AG20443 (cell line): Measurements from ENCODE around the gene BAIAP2.
A peak's percentile ranks its signal among the peaks of the same experiment; 100 is the strongest.
"Not testable (repeated sequence)": the region's sequence is repeated elsewhere in the genome, so short reads cannot be mapped to it uniquely, and the experiment has no call there.

Source experiments
- DNase-seq: peaks from one replicate; pipeline ENCODE4 v3.0.0; 2012; ENCODE audit warnings: low spot score, mixed read lengths

BAIAP2 gene

DNA sequence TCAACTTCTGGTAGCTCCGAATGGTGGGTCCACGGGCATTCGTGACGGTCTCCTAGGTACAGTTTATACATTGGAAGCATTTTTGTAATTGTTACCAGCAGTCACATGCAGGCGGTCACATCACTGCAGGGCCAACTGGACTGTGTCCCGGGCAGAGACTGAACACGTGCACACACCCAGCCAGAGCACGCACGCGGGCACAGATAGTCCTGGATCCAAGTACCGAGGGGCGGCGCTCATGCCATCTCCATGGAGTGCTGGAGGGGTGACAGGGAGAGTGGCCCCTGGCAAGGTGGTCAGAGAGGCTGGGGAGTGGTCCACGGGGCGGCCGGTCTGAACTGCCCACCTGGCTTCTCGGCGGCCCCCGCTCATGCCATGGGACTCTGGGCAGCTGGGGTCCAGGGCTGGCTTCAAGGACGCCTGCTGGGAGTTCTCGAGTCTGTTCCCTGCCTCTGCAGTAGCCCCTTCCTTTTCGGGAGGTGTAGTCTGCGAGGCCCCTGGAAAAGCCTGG, 34.2 kb downstream of the BAIAP2 start:
- DNase-seq = no peak

DNA sequence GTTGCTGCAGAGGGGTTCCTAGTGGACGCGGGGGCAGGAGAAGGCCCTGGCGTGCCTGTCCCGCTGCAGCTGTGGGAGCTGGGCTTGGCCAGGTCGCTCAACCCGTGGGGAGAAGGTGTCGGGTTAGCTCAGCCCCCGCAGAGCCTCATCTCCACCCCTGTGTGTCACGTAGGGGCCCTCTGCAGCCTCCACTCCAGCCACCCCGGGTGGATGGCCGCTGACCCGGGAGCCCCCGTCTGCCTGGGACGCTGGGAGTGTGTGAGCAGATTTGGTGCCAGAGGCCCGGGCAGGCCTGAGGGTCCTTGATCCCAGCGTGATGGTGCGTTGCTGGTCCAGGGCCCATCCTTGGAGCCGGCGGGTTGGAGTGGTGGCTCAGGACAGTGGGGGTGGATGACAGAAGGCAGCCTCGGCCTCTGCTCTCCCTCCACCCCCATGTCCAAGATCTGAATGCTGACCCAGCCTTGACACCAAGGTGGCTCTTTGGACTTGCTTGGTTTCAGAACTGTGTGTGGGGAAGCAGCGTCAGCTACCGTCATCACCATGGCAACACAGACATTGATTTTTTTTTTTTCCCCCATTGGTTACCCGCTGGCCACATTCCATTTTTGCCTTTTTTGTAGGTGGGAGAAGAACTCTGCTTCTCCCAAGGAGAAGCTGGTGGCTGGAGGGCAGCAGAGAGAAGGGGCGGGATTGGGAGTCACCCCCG, 35.7 kb downstream of the BAIAP2 start:
- no peak for DNase-seq

DNA sequence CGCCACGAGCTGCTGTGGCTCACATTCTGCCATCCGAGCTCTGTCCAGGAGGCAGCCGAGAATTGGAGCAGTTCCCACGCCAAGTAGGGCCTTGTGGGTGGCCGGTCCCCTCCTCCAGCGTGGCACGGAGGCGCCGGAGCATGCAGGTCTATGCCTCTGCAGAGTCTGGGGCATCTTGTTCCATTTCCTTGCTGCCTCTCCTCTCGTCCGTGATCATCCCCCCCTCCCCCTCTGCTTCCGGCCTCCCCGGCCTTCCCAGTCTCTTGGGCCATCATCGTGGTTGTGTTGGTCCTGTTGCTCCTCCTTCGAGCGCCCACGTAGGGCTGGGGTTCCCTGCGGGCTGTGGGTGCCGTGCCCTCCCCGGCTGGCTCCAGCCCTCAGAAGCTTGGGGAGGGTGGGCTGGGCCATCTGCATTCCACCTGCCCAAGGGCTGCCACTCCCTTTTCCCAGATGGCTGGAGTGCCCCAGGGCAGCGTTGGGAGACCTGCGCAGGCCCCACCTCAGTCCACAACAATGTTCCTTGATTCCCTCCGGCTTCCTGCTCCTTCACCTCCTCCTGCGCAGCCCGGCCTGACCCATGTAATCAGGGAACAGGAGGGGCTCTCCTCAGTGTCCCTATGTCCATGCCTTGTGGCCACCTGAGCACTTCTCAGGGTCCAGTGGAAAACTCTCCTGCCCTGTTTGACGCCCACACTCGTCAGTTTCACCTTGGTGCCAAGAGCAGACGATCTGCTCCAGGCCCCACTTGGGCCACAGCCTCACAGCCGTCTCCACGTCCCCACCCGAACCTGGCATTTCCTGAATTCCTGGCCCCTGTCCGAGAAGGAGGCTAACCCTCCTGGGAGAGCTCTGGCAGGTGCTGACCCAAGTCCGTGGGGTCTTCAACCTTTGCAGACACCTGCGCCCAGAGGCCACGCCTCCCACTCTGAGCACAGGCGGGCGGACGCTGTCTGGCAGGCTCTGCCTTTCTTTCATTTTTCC, 37.1 kb downstream of the BAIAP2 start:
- no peak for DNase-seq

DNA sequence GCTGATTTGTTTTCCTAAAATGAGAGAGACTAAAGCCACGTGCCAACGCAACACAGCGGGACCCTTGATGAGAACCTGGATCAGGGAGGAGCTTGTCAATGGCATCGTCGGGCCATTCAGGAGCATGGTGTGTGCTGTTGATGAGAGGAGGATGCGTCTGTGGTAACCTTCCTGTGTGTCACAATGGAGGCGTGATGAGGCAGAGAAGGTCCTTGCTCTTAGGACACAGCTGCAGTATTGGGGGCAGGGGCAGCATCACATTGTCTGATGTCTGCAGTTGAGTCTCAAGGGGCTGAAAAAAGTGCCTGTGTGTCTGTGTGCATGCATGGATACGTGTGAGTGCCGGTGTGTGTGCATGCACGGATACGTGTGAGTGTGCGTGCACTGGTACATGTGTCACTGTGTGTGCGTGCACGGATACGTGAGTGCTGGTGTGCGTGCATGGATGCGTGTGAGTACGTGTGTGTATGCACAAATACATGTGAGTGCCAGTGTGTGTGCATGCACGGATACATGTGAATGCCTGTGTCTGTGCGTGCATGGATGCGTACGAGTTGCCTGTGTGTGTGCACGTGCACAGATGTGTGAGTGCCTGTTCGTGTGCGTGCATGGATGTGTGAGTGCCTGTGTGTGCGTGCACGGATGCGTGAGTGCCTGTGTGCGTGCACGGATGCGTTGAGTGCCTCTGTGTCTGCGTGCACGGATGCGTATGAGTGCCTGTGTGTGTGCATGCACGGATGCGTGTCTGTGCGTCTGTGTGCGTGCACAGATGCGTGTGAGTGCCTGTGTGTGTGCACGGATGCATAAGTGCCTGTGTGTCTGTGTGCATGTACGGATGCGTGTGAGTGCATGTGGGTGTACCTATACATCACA, 39.3 kb downstream of the BAIAP2 start:
- DNase-seq = no peak

DNA sequence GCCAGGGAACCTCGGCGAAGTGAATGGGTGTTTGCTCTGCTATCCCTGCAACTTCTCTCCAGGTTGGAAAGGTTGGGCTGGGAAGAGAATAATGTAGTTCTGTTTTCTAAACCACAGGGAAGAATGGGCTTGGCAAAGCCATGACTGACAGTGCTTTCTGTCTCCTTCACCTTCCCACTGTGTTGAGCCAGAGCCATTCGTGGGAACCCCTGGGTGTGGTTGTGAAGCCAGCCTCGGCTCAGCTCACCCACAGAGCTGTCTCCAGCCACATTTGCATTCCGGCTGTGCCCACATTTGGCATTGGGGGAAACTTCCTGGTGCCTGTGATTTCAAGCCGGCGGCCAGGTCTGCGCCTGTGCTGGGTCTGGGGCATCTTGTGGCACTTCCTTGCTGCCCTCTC, 39.9 kb downstream of the BAIAP2 start:
- DNase-seq = peak; percentile 65

DNA sequence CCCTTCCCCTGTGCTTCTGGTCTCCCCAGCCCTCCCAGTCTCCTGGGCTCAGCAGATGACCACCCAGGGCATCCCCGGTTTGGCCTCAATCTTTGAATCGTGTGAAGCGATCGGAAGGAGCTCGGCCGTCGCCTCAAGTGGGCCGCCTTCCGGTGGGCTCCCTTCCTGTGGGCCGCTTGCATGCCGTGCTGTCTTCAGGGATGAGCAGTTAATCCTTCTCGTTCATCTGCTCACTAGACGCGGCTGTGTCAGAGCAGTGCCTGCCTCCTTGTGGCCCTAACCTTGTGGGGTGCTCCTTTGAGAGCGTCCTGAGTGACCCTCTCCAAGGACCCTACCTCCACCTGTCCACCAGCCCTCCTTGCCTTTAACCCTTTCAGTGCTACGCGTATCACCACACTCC, 40.4 kb downstream of the BAIAP2 start:
- DNase-seq = no peak

DNA sequence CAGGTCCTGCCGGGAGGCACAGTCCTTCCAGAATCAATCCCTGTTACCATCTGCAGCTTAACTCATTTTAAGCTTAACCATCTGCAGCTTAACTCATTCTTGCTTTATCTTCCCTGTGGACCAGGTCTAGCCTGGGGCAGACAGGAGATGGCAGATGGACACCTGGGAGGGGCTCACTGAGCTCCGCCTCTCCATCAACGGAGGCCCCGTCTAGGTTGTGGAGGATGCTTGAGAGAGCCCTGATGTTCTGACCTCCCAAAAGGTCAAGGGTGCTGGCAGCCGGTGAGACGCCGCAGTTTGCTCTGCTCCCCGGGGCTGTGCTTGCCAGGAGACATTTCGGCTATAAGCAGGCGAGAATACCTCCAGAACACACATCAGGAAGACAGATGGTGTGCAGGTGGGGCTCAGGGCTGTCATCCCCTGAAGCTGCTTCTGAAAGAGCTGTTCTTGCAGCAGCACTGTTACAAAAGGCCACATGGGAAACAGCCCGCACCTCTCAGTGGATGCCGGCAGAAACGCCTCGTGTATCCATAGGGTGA, 41.3 kb downstream of the BAIAP2 start:
- no peak for DNase-seq

DNA sequence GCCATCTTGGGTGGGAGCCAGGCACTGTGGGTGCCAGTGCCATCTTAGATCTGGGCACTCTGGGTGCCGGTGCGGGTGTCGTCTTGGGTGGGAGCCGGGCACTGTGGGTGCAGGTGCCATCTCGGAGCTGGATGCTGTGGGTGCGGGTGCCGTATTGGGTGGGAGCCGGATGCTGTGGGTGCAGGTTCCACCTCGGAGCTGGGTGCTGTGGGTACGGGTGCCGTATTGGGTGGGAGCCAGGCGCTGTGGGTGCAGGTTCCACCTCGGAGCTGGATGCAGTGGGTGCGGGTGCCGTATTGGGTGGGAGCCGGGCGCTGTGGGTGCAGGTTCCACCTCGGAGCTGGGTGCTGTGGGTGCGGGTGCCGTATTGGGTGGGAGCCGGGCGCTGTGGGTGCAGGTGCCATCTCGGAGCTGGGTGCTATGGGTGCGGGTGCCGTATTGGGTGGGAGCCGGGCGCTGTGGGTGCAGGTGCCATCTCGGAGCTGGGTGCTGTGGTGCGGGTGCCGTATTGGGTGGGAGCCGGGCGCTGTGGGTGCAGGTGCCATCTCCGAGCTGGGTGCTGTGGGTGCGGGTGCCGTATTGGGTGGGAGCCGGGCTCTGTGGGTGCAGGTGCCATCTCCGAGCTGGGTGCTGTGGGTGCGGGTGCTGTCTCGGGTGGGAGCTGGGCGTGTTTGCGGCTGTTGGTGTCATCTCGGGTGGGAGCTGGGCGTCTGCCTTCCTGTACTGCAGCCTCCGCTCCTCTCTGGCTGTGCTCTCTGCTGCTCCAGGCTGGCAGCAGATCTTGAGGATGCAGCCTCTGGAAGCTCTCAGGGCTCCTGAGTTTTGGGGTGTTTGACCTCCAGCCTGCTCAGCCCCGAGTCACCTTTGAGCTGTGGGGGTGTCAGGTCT, 43.3 kb downstream of the BAIAP2 start:
- not testable (repeated sequence) for DNase-seq

DNA sequence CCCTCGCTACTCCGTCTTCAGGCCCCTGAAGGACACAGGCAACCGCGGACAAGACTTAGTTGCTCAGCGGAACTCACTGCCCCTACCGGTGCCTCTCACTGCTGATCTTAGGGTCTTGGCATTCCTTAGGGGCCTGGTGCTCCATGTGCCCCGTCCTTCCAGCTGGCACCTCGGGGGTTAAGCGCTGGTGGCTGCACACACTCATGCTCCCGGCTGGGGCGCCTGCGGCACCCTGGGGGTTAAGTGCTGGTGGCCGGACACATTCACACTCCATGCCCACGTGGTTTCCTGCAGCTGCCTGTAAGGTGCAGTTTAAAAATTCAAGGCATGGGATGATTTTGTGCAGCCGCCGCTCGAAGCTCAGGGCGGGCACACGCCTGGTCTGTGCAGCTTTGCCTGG, 45.1 kb downstream of the BAIAP2 start:
- no peak for DNase-seq

DNA sequence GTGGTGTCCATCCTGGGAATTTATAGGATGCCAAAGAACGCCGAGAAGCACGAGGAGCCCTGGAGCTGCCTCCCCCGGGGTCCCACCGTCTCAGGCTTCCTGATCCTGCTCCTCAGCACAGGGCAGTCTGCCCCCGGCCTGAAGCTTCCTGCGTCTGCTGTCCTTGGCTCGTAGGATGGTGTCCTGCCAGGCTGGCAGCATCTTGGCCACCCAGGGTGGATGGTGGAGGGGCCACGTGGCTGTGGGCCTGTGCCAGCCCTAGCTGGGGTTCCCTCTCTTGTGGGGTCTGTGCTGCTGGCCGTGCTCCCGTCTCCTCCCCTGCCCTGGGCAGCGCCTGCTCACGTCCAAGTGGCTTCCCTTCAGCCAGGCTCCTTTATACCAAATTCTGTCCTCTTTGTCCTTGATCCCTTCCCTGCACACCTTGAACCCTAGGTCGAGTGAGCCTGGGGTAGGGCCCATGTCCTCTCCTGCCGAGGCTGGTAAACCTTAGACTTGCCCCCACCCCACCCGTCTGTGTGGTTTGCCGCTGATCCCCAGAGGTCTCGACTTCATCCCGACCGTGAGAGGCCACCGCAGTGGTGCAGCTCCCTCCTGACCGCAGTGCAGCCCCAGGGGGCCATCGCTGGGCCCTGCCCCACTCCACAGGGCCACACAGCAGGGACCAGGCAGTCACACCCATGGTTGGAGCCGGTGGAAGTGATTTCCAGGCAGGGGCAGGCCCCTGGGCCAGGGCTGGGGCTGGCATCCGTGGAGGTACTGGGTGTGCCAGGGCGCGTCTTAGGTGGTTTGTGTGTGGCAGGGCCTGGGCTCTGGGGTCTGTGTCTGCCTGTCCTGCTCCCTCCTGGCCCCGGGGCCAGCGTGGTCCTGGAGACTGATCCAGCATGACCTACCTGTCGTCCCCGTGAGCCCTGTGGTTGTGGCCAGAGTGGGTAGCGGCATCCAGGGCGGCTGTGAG, 46.5 kb downstream of the BAIAP2 start:
- no peak for DNase-seq

DNA sequence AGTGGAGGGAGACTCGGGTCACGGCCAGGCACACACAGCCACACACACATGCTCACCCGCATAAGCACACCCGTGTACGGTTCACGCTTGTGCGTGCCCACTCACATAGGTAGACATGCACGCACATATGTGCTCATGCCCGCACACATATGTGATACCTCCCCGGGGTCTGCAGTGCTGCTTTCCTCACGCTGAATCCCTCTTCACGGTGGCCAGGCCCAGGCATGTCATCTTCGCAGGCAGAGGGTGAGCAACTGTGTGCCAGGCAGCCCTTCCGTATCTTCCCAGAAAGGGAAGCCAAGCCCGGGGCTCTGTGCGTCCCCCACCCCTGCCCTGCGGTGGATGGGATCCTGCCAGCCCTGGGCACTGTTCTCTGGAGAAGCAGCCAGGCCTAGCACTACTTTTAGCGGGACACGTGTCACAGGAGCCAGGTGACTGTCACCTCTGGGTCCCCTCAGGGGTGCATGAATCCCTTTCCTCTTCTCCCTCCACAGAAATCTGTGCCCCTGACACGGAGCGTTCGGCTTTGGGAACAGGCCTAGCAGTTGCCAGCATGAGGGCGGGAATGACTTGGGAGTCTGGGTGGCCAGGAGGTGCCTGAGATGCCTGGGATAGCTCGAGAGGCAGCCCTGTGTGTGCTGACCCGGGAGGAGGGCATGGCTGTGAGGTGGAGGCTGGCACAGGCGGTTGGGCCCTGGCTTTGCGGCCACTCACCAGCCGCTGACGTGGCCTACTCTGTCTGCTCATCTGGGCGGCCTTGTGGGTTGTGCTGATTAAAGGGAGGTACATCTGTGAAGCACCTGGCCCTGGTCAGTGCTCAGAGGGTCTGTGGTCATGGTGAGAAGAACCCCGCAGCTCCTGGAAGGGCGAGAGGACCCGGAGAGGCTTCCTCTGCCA, 47.5 kb downstream of the BAIAP2 start:
- no peak for DNase-seq

DNA sequence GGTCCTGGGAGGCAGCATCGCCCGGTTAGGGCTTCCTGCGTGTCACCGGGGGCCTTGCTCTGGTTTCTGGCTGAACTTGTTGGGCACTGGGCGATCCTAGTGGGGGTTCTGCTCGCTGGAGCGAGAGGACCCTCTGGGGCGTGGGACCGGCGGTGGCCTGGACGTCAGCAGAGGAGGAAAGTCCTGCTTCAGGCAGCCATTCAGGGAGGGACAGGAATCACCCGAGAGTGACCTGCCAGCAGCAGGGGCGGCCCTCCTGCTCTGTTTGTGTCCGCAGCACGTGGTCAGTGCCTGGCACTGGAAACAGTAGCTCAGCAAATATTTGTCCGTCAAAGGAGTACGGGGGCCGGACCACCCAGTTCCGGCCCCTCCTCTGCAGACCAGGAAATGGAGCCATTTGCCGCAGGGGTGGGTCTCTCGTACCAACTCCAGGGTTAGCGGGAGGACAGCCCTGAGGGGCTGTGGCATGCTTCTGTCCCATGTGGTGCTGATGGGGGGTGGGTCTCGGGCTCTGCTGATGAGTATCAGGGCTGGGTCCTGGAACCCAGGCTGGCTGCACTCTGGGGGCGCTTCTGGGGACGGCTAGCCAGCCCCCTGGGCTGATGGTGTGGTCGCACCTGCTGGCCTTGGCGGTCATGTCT, 48.3 kb downstream of the BAIAP2 start:
- DNase-seq = no peak

DNA sequence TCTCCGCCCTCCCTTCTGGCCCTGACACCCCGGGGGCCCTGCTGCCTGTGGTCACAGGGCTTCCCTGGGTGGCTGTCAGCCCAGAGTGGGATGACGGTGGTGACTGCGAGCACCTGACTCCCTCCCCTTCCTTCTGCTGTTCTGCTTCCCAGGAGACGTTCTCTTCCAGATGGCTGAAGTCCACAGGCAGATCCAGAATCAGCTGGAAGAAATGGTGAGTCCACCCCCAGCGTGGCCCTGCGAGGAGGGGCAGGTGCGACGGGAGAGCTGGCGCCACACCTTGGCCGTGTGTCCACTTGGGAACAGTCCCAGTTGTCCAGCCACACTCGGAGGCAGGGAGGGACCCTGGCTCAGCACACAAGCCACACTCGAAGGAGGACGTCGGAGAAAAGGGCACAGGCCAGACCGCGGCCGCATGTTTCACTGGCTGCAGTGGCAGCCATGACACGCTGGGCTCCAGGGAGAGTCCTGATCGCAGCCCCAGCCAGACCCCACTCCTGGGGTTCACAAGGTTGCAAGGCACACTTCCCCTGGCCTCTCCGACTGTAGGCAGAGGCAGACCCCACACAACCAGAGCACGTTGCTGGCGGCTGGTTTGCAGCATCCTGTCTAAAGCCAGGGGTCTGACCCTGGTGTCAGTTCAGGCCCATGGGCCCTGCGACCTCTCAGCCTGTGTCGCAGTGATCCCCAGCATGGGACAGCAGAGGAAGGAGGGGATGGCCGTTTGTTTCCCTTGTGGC, 49.9 kb downstream of the BAIAP2 start:
- no peak for DNase-seq

DNA sequence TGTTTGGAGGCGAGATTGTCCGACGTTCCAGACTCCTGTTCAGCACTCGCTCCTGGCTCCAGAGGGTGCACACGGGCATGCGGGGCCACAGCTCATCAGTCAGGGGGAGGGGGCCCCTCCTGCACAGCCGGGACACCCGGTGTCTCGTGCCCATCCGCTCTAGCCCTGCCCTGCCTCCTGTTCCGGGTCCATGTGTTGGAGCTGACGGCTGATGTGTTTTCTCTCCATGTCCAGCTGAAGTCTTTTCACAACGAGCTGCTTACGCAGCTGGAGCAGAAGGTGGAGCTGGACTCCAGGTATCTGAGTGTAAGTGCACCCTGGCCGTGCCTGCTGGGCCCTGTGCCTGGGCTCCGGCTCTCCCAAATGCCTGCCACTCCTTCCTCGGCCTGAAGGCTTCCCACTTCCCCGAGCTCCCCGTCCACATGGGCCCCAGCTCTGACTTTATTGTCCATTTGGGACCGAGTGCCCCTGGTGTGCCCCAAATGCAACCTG, 50.5 kb downstream of the BAIAP2 start:
- DNase-seq = no peak

DNA sequence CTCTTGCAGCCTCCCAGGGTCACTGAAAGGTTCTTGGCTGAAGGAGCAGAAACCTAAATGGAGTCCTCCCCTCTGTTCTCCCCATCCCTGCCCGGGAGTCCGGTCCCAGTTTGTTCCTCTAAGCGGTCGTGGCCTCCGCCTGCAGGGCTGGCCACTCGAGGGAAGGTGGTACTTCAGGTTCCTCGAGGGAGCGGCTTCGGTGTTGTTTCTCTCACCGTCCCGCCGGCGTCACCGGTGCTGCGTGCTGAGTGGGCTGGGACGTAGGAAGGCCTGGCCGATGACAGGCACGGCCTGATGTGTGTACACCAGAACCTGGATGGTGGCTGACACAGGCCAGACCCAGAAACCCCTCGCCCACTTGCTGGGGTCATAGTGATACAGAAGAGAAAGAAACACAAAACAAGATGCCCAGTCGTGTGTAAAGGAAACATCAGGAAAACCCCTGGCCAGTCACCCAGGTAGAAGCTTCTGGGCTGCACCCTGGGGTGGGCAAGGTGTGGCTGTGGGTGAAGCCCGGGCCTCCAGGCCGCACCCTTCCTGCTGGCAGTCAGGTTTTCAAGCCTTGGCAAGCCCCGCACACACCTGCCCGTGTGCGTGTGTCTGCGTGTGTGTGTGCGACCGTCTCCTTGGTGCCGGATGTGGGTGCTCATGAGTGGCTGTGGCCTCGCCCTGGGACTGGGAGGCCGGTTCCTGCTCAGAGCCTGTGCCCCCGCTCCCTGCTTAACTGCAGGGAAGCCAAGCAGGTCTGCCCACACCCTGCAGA, 52.0 kb downstream of the BAIAP2 start:
- no peak for DNase-seq
